Panc1 (cell line): ENCODE measurements around the gene FLRT3. TPM values are rescaled to one million over a fixed set of nuclear protein-coding genes. Genes with fewer than 3 reads are reported as not detected.

ENCODE experiments used
- ATAC-seq: fragments of 200-7000 bp; cut with Tn5 transposase; 2 replicates; pipeline ENCODE4 v1.9.1; 2020; ENCODE audit warnings: mild to moderate bottlenecking, moderate library complexity
- Bru-seq: library from RNA; stranded (reverse); fragments of 400-500 nt; gene quantifications from one replicate; lab custom pipeline; 2021; lab: Mats Ljungman, UMichigan
- BruChase-seq, 2 experiments: library from RNA; stranded (reverse); fragments of 400-500 nt; gene quantifications; one replicate each; lab custom pipeline; 2021; lab: Mats Ljungman, UMichigan
- BruUV-seq: library from RNA; stranded (reverse); fragments of 400-500 nt; replicated peaks from 2 replicates; lab custom pipeline; 2021; lab: Mats Ljungman, UMichigan
- CTCF ChIA-PET: fragments of 300-600 bp; sonication (Branson Sonifier 250); formaldehyde crosslinking; loops from one replicate; lab custom pipeline; 2022; ENCODE audit warnings: antibody characterized with exemption; lab: Charles Lee
- POLR2A ChIA-PET: fragments of 300-600 bp; sonication (Branson Sonifier 250); formaldehyde crosslinking; loops from one replicate; lab custom pipeline; 2022; ENCODE audit warnings: antibody characterized with exemption; lab: Charles Lee
- DNase-seq: peaks from one replicate; pipeline ENCODE4 v3.0.0-alpha.2; 2010; ENCODE audit warnings: low read depth, low spot score
- H3K27ac ChIP-seq: 2 replicates; pipeline ENCODE4 v1.5.1; 2011; ENCODE audit warnings: mild to moderate bottlenecking, low read length, inconsistent platforms
- H3K27me3 ChIP-seq: fragments of 200-500 bp; sonication (Bioruptor generic); 2 replicates; pipeline ENCODE4 v1.6.0; 2014; ENCODE audit warnings: low read length, inconsistent platforms; ENCODE audit not compliant: control insufficient read depth, insufficient read depth
- H3K36me3 ChIP-seq: fragments of 200-500 bp; sonication (Bioruptor generic); 2 replicates; pipeline ENCODE4 v1.5.1; 2014; ENCODE audit warnings: inconsistent platforms, mild to moderate bottlenecking, low read length, moderate library complexity; ENCODE audit not compliant: control insufficient read depth, insufficient read depth
- H3K4me1 ChIP-seq: 2 replicates; pipeline ENCODE4 v1.5.1; 2011; ENCODE audit warnings: inconsistent platforms, mild to moderate bottlenecking, low read length, moderate library complexity; ENCODE audit not compliant: control insufficient read depth, insufficient read depth
- H3K4me3 ChIP-seq, 2 experiments: 2 replicates each; pipeline ENCODE4 v1.5.1; 2011 to 2012; ENCODE audit warnings: low read depth in 2 of 2, low read length in 2 of 2, mild to moderate bottlenecking in 2 of 2, inconsistent platforms in 1 of 2, moderate library complexity in 1 of 2
- H3K9me3 ChIP-seq: fragments of 200-500 bp; sonication (Bioruptor generic); 2 replicates; pipeline ENCODE4 v1.5.1; 2014; ENCODE audit warnings: low read depth, mild to moderate bottlenecking, inconsistent platforms, low read length, moderate library complexity; ENCODE audit not compliant: control insufficient read depth, insufficient read depth
- POLR2AphosphoS5 ChIP-seq: IDR thresholded peaks from 2 replicates; pipeline ENCODE4 v1.6.1; 2012; ENCODE audit warnings: mild to moderate bottlenecking, low read depth, low read length, moderate library complexity
- SIN3A ChIP-seq: IDR thresholded peaks from 2 replicates; pipeline ENCODE4 v1.6.1; 2012; ENCODE audit warnings: low read depth, mild to moderate bottlenecking, low read length, moderate library complexity, borderline replicate concordance; ENCODE audit not compliant: insufficient read depth
- TCF7L2 ChIP-seq: IDR thresholded peaks from 2 replicates; pipeline ENCODE4 v1.6.1; 2011; ENCODE audit warnings: mild to moderate bottlenecking, low read depth, low read length, inconsistent platforms
- in situ Hi-C: cut with HindIII; loops from 2 replicates; pipeline ENCODE4 v1.10.0; 2016; ENCODE audit warnings: low sequenced_read_pairs, low pct_unique_long_range_greater_than_20kb
- intact Hi-C: fragments of 100-400 bp; cut with micrococcal nuclease; formaldehyde crosslinking; loops from one replicate; pipeline ENCODE4 v1.10.0; 2022; ENCODE audit not compliant: unreplicated experiment
- long read RNA-seq: library from polyadenylated mRNA; unstranded; transcript quantifications from one replicate; pipeline ENCODE4 v2.0.0, GENCODE V29; 2021; ENCODE audit not compliant: unreplicated experiment
- polyA plus RNA-seq: library from polyadenylated mRNA; unstranded; fragments of >200 nt; gene quantifications from one replicate; pipeline ENCODE4 v1.2.1, GENCODE V29; 2012; ENCODE audit warnings: missing spikeins; ENCODE audit not compliant: insufficient read length
- total RNA-seq: library from RNA; stranded (reverse); gene quantifications from one replicate; pipeline ENCODE4 v1.2.1, GENCODE V29; 2021; ENCODE audit not compliant: unreplicated experiment
- TF ChIP-seq, protein P1 (sequence below): fragments of 450-650 bp; IDR thresholded peaks from 2 replicates; pipeline ENCODE4 v1.5.1; 2017; ENCODE audit warnings: mild to moderate bottlenecking
- TF ChIP-seq, protein P2 (sequence below), 2 experiments: IDR thresholded peaks; 2 replicates each; pipeline ENCODE4 v1.6.1; 2011 to 2012; ENCODE audit warnings: low read depth in 2 of 2, control low read depth in 1 of 2, low read length in 1 of 2, mild to moderate bottlenecking in 1 of 2, moderate library complexity in 1 of 2; ENCODE audit not compliant: insufficient read depth in 1 of 2

Gene FLRT3
- total RNA-seq (0.67 TPM), Bru-seq, nascent RNA (percentile 39 among the genes with signal in this experiment), BruChase-seq, experiment 1, labeled RNA remaining after a 2-hour chase (percentile 43 among the genes with signal in this experiment), BruChase-seq, experiment 2, labeled RNA remaining after a 6-hour chase (percentile 26 among the genes with signal in this experiment)
- 0.19 TPM for polyA plus RNA-seq
- long read RNA-seq, full-length matches to known transcripts = 1 of 1 reads
- long read RNA-seq, partial matches to known transcripts = 0 of 1 reads
- long read RNA-seq, other reads (novel, unspliced or antisense) = 0 of 1 reads

DNA sequence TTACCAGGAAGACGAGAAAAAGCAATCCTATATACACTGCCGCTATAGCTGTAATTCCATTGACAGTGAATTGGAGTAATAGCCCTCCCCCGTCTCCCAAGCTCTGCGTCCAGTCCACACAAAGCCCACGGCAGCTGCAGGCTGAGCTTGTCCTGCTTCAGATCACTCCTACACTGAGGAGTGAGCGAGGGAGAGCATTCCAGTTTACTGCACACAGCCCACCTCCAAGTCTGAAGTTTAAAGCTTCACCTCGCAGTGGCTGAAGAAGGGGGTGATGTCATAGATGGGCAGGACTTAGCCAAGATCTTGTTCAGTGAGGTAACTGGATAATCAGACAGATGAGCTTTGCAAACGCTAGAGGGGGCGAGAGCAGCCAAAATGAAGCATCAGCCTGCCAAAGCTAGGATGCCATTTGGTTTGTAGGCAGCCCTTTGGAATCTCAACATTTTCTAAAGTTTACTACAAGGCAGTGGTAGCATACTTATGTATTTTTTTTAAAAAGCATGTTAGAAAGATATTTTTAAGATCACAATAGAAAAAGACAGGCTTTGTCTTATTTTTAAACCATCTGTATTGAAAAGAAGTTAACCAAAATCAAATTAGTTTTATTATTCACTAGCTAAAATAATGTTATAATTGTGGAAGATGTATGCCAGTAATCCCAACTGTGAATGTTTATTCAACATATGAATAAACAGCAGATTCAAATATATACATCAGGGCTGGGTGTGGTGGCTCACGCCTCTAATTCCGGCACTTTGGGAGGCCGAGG is at the start of gene FLRT3:
Gene FLRT3 (minus strand): TSS at position 213 of the 772 bp plus-strand sequence. CDS start 10,106 bp downstream, outside the sequence.
- no TSS peak for BruUV-seq
- POLR2A ChIA-PET = no interaction called here
- H3K27me3 ChIP-seq = no peaks in the 10 kb centered on the region
- no peaks in the 10 kb centered on the region for H3K9me3 ChIP-seq
- no peaks in the 10 kb centered on the region for H3K36me3 ChIP-seq
- DNase-seq (peak; percentile 78), ATAC-seq (peak; percentile 95)
- no peaks in the 10 kb centered on the region for H3K4me1 ChIP-seq
- intact Hi-C loops = no loop called here
- TF ChIP-seq TCF7L2 (no peak), POLR2AphosphoS5 (no peak)
- TF ChIP-seq, protein P1, sequence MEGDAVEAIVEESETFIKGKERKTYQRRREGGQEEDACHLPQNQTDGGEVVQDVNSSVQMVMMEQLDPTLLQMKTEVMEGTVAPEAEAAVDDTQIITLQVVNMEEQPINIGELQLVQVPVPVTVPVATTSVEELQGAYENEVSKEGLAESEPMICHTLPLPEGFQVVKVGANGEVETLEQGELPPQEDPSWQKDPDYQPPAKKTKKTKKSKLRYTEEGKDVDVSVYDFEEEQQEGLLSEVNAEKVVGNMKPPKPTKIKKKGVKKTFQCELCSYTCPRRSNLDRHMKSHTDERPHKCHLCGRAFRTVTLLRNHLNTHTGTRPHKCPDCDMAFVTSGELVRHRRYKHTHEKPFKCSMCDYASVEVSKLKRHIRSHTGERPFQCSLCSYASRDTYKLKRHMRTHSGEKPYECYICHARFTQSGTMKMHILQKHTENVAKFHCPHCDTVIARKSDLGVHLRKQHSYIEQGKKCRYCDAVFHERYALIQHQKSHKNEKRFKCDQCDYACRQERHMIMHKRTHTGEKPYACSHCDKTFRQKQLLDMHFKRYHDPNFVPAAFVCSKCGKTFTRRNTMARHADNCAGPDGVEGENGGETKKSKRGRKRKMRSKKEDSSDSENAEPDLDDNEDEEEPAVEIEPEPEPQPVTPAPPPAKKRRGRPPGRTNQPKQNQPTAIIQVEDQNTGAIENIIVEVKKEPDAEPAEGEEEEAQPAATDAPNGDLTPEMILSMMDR = peak; percentile 75
- in situ Hi-C loops = no loop called here
- H3K27ac ChIP-seq = no peak within 1 kb of the TSS
- CTCF ChIA-PET = interaction anchor here (0.6 kb wide), 1 partner anchor 13 kb away, joined by 3 read pairs; no protein-coding TSS in a partner anchor
- peak within 1 kb of the TSS; percentile 26 to 33 for H3K4me3 ChIP-seq

- Histone ChIP-seq H3K27ac (no peak overlapping the region), H3K9me3 (peaks cover 3% of the 10 kb centered on the region; the same call in 1 of the 2 replicates), H3K36me3 (no peaks in the 10 kb centered on the region), H3K4me3 (no peak overlapping the region), H3K4me1 (no peaks in the 10 kb centered on the region), H3K27me3 (no peaks in the 10 kb centered on the region)
- CTCF ChIA-PET = no interaction called here
- no peak for TF ChIP-seq SIN3A
- TF ChIP-seq, protein P2, sequence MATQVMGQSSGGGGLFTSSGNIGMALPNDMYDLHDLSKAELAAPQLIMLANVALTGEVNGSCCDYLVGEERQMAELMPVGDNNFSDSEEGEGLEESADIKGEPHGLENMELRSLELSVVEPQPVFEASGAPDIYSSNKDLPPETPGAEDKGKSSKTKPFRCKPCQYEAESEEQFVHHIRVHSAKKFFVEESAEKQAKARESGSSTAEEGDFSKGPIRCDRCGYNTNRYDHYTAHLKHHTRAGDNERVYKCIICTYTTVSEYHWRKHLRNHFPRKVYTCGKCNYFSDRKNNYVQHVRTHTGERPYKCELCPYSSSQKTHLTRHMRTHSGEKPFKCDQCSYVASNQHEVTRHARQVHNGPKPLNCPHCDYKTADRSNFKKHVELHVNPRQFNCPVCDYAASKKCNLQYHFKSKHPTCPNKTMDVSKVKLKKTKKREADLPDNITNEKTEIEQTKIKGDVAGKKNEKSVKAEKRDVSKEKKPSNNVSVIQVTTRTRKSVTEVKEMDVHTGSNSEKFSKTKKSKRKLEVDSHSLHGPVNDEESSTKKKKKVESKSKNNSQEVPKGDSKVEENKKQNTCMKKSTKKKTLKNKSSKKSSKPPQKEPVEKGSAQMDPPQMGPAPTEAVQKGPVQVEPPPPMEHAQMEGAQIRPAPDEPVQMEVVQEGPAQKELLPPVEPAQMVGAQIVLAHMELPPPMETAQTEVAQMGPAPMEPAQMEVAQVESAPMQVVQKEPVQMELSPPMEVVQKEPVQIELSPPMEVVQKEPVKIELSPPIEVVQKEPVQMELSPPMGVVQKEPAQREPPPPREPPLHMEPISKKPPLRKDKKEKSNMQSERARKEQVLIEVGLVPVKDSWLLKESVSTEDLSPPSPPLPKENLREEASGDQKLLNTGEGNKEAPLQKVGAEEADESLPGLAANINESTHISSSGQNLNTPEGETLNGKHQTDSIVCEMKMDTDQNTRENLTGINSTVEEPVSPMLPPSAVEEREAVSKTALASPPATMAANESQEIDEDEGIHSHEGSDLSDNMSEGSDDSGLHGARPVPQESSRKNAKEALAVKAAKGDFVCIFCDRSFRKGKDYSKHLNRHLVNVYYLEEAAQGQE (IDR thresholded peaks at IDR 0.05; ENCODE audit: insufficient read depth in 1 of 2, low read depth in 2 of 2, low read length in 1 of 2) = no peak
- TF ChIP-seq POLR2AphosphoS5 = no peak
- TF ChIP-seq, protein P1 = no peak
- no peak for TF ChIP-seq TCF7L2
- no peak for DNase-seq
- intact Hi-C loops = no loop called here
- in situ Hi-C loops = no loop called here
- POLR2A ChIA-PET = no interaction called here
- BruUV-seq = no TSS peak
- no peak for ATAC-seq
These were observed 49.3 kb upstream of the FLRT3 start for GRCh38 chr20:14386726-14387125.
